CD14-positive monocyte (primary cell): ENCODE measurements around the gene CXCL5. TPM values are rescaled to one million over a fixed set of nuclear protein-coding genes. Genes with fewer than 3 reads are reported as not detected.

Experiments
- DNase-seq, 3 donors: peaks; one replicate each; pipeline ENCODE4 v3.0.0-alpha.2; 2011 to 2022
- H2AFZ ChIP-seq: 2 replicates; pipeline ENCODE4 v1.6.0; 2012; ENCODE audit warnings: mild to moderate bottlenecking, low read depth, low read length, inconsistent platforms; ENCODE audit not compliant: insufficient read depth, poor library complexity, severe bottlenecking
- H3K27ac ChIP-seq, 2 donors: 1 replicate in 1 of 2; 2 replicates in 1 of 2; pipeline ENCODE4 v1.5.1; 2012 to 2013; ENCODE audit warnings: low read length in 2 of 2, control low read depth in 1 of 2, inconsistent platforms in 1 of 2, low read depth in 1 of 2, mild to moderate bottlenecking in 1 of 2
- H3K27me3 ChIP-seq, 2 donors: one replicate each; pipeline versions ENCODE4 v1.6.0 to v1.6.1; 2011 to 2013; ENCODE audit warnings: low read length in 2 of 2; ENCODE audit not compliant: control insufficient read depth in 2 of 2, insufficient read depth in 2 of 2
- H3K36me3 ChIP-seq, 2 donors: replicated peaks in 1 of 2; 1 replicate in 1 of 2; 2 replicates in 1 of 2; pipeline versions ENCODE4 v1.5.1 to v1.6.1; 2012 to 2013; ENCODE audit warnings: low read length in 2 of 2, control low read depth in 1 of 2, inconsistent platforms in 1 of 2, mild to moderate bottlenecking in 1 of 2; ENCODE audit not compliant: insufficient read depth in 2 of 2, control insufficient read depth in 1 of 2
- H3K4me1 ChIP-seq, 2 donors: 1 replicate in 1 of 2; 2 replicates in 1 of 2; pipeline versions ENCODE4 v1.5.1 to v1.6.1; 2012 to 2013; ENCODE audit warnings: low read length in 2 of 2, control low read depth in 1 of 2, inconsistent platforms in 1 of 2, mild to moderate bottlenecking in 1 of 2, moderate library complexity in 1 of 2; ENCODE audit not compliant: insufficient read depth in 2 of 2, control insufficient read depth in 1 of 2
- H3K4me2 ChIP-seq: replicated peaks from 2 replicates; pipeline ENCODE3; 2012; ENCODE audit warnings: low read length, moderate library complexity, mild to moderate bottlenecking; ENCODE audit not compliant: poor library complexity, severe bottlenecking; ENCODE audit errors: extremely low read depth
- H3K4me3 ChIP-seq, 3 experiments: fragments of 200-600 bp in 1 of 3; sonication (generic) in 1 of 3; replicated peaks in 1 of 3; 1 replicate in 2 of 3; 2 replicates in 1 of 3; pipeline ENCODE4 v1.5.1; 2011 to 2013; ENCODE audit warnings: low read length in 3 of 3, mild to moderate bottlenecking in 3 of 3, control low read depth in 2 of 3, low read depth in 2 of 3, inconsistent platforms in 1 of 3, moderate library complexity in 1 of 3
- H3K79me2 ChIP-seq: 2 replicates; pipeline ENCODE4 v1.6.0; 2012; ENCODE audit warnings: mild to moderate bottlenecking, control low read depth, inconsistent platforms, low read length, moderate library complexity; ENCODE audit not compliant: insufficient read depth
- H3K9ac ChIP-seq: 2 replicates; pipeline ENCODE4 v1.6.0; 2017; ENCODE audit warnings: low read length, mild to moderate bottlenecking; ENCODE audit not compliant: insufficient read depth, poor library complexity, severe bottlenecking
- H3K9me3 ChIP-seq, 2 donors: replicated peaks in 1 of 2; 1 replicate in 1 of 2; 2 replicates in 1 of 2; pipeline versions ENCODE4 v1.5.1 to v1.6.1; 2012 to 2013; ENCODE audit warnings: low read length in 2 of 2, control low read depth in 1 of 2; ENCODE audit not compliant: control insufficient read depth in 1 of 2, insufficient read depth in 1 of 2
- H4K20me1 ChIP-seq: 2 replicates; pipeline ENCODE4 v1.6.0; 2012; ENCODE audit warnings: mild to moderate bottlenecking, low read length, control low read depth, moderate library complexity; ENCODE audit not compliant: insufficient read depth
- H3K27ac Mint-ChIP-seq, 7 donors: one replicate each; pipeline ENCODE4 v1.8.0; 2020; ENCODE audit warnings: mild to moderate bottlenecking in 7 of 7, mixed read lengths in 7 of 7, moderate library complexity in 6 of 7, inconsistent platforms in 2 of 7
- H3K27me3 Mint-ChIP-seq, 3 donors: one replicate each; pipeline ENCODE4 v1.8.0; 2021 to 2022; ENCODE audit warnings: low read depth in 3 of 3, mild to moderate bottlenecking in 3 of 3, mixed read lengths in 3 of 3, moderate library complexity in 3 of 3, inconsistent platforms in 1 of 3
- H3K36me3 Mint-ChIP-seq, 2 donors: one replicate each; pipeline ENCODE4 v1.8.0; 2020; ENCODE audit warnings: mixed read lengths in 2 of 2, inconsistent platforms in 1 of 2, mild to moderate bottlenecking in 1 of 2
- H3K4me1 Mint-ChIP-seq: one replicate; pipeline ENCODE4 v1.8.0; 2020; ENCODE audit warnings: mild to moderate bottlenecking, mixed read lengths
- H3K4me3 Mint-ChIP-seq, 2 donors: one replicate each; pipeline ENCODE4 v1.8.0; 2020; ENCODE audit warnings: mild to moderate bottlenecking in 2 of 2, mixed read lengths in 2 of 2, moderate library complexity in 1 of 2
- H3K9me3 Mint-ChIP-seq, 7 donors: one replicate each; pipeline ENCODE4 v1.8.0; 2020 to 2022; ENCODE audit warnings: mixed read lengths in 7 of 7, mild to moderate bottlenecking in 6 of 7, moderate library complexity in 6 of 7, inconsistent platforms in 2 of 7
- CTCF ChIP-seq: fragments of 200-600 bp; IDR thresholded peaks from one replicate; pipeline ENCODE4 v1.8.0; 2022; ENCODE audit warnings: antibody characterized with exemption, mild to moderate bottlenecking
- WGBS: methylation state at CpG from one replicate; pipeline ENCODE4 v1.1.5; 2013; ENCODE audit warnings: missing lambda C conversion rate; ENCODE audit not compliant: insufficient coverage; 5-methylcytosine and 5-hydroxymethylcytosine counted together
- intact Hi-C, 2 donors: fragments of 100-400 bp; cut with micrococcal nuclease; formaldehyde crosslinking; loops; one replicate each; pipeline versions ENCODE4 v1.15.0 to v1.15.1; 2023
- polyA minus RNA-seq: library from RNA; depleted of rRNA, polyadenylated mRNA; stranded (reverse); fragments of >200 nt; gene quantifications from 2 replicates; pipeline ENCODE4 v1.2.3, GENCODE V29; 2012
- polyA plus RNA-seq, 3 donors: library from polyadenylated mRNA; depleted of rRNA in 1 of 3; unstranded in 2 of 3; stranded (reverse) in 1 of 3; fragments of 300-500 nt in 2 of 3; fragments of >200 nt in 1 of 3; fragmentation: Illumina TruSeq in 2 of 3; gene quantifications; 1 replicate in 2 of 3; 2 replicates in 1 of 3; pipeline ENCODE4 v1.2.3, GENCODE V29; 2012 to 2021
- total RNA-seq, 12 experiments: library from RNA in 1 of 12; stranded (reverse) in 1 of 12; fragments of 120-200 nt in 1 of 12; gene quantifications; one replicate each; pipeline ENCODE4 v1.2.4 and lab custom pipeline; 2013 to 2026; ENCODE audit warnings: mixed read lengths in 6 of 12, inconsistent platforms in 1 of 12

Gene CXCL5
- 0.25 TPM for total RNA-seq (2013)
- polyA plus RNA-seq, result under 1 TPM in 1 of 3 donors, not detected in 2; 0.15 TPM
- not detected in 2 replicates for polyA minus RNA-seq
- 0.33 to 73.4 (median 1.7) reads per million in 11 experiments for total RNA-seq (lab: John Stamatoyannopoulos, UW)

GRCh38 chr4:73998040-73999011 is at the start of gene CXCL5:
Gene CXCL5 (minus strand): TSS chr4:73998677. CDS start chr4:73998581, 96 bp downstream.
- intact Hi-C loops, result no loop called here

More at GRCh38 chr4:73998040-73999011, at the start of gene CXCL5:
- Mint-ChIP-seq H3K27me3 (peaks cover 12 to 27% (median 23%) of the 10 kb centered on the region in 3 donors), H3K4me3 (peak within 1 kb of the TSS; percentile 67 to 93), H3K36me3 (no peaks in the 10 kb centered on the region), H3K4me1 (peaks cover 10% of the 10 kb centered on the region), H3K9me3 (peaks cover 0 to 4% (median 1%) of the 10 kb centered on the region in 7 donors), H3K27ac (peak within 1 kb of the TSS in 2 of 7 donors; percentile 54 to 75)
- WGBS, result 15% methylated on average over 34 of the region's 46 CpGs
- Histone ChIP-seq H3K9me3 (no peaks in the 10 kb centered on the region), H3K79me2 (no peaks in the 10 kb centered on the region), H4K20me1 (no peaks in the 10 kb centered on the region), H3K9ac (no peak within 1 kb of the TSS), H2AFZ (peak within 1 kb of the TSS; percentile 64), H3K36me3 (no peaks in the 10 kb centered on the region), H3K4me2 (peak within 1 kb of the TSS; percentile 67), H3K27me3 (peaks cover 10 to 28% of the 10 kb centered on the region in 2 donors), H3K27ac (no peak within 1 kb of the TSS), H3K4me1 (peaks cover 9 to 10% of the 10 kb centered on the region in 2 donors), H3K4me3 (peak within 1 kb of the TSS in 1 of 3 experiments; percentile 49)
- no peak for TF ChIP-seq CTCF
- DNase-seq, result peak in 2 of 3 donors; percentile 20 to 44
